OCI-LY7 (cell line): Measurements from ENCODE around the gene CA12. TPM values are rescaled to one million over a fixed set of nuclear protein-coding genes. Genes with fewer than 3 reads are reported as not detected.

ENCODE experiments used
- BruUV-seq: library from RNA; stranded (reverse); fragments of 400-500 nt; replicated peaks from 2 replicates; lab custom pipeline; 2021; lab: Mats Ljungman, UMichigan
- CTCF ChIA-PET: fragments of 300-600 bp; sonication (Branson Sonifier 250); formaldehyde crosslinking; loops from one replicate; lab custom pipeline; 2022; ENCODE audit warnings: antibody characterized with exemption; ENCODE audit not compliant: unreplicated experiment; lab: Charles Lee
- POLR2A ChIA-PET: fragments of 300-600 bp; sonication (Branson Sonifier 250); formaldehyde crosslinking; loops from one replicate; lab custom pipeline; 2022; ENCODE audit warnings: antibody characterized with exemption; lab: Charles Lee
- DNase-seq: peaks from one replicate; pipeline ENCODE4 v3.0.0-alpha.2; 2015; ENCODE audit warnings: low spot score
- H2AFZ ChIP-seq: fragments of 200-600 bp; sonication (generic), shearing (Covaris generic); 2 replicates; pipeline ENCODE4 v1.6.1; 2014; ENCODE audit warnings: mild to moderate bottlenecking, antibody characterized with exemption, low read length, moderate library complexity
- H3K27ac ChIP-seq: fragments of 200-600 bp; sonication (generic); 2 replicates; pipeline ENCODE4 v1.5.1; 2014; ENCODE audit warnings: mixed run types, low read depth, mild to moderate bottlenecking, moderate library complexity, low read length, inconsistent platforms; ENCODE audit not compliant: poor library complexity, severe bottlenecking
- H3K36me3 ChIP-seq: fragments of 200-600 bp; sonication (generic); 2 replicates; pipeline ENCODE4 v1.6.1; 2014; ENCODE audit warnings: mild to moderate bottlenecking, antibody characterized with exemption, low read length, moderate library complexity, mixed read lengths; ENCODE audit not compliant: insufficient read depth
- H3K4me1 ChIP-seq: fragments of 200-600 bp; sonication (generic); 2 replicates; pipeline ENCODE4 v1.5.1; 2014; ENCODE audit warnings: mild to moderate bottlenecking, low read length; ENCODE audit not compliant: insufficient read depth, poor library complexity, severe bottlenecking
- H3K4me2 ChIP-seq: fragments of 200-600 bp; sonication (generic); 2 replicates; pipeline ENCODE4 v1.6.1; 2014; ENCODE audit warnings: mild to moderate bottlenecking, low read length
- H3K4me3 ChIP-seq: fragments of 200-600 bp; sonication (generic); 2 replicates; pipeline ENCODE4 v1.5.1; 2014; ENCODE audit warnings: mild to moderate bottlenecking, low read depth, low read length; ENCODE audit not compliant: poor library complexity, severe bottlenecking
- H3K79me2 ChIP-seq: fragments of 200-600 bp; sonication (generic); 2 replicates; pipeline ENCODE4 v1.6.1; 2016; ENCODE audit warnings: low read depth, mild to moderate bottlenecking, low read length, moderate library complexity, mixed read lengths; ENCODE audit not compliant: insufficient read depth
- H3K9me2 ChIP-seq: fragments of 200-600 bp; sonication (generic); 2 replicates; pipeline ENCODE4 v1.6.1; 2016; ENCODE audit warnings: mild to moderate bottlenecking, low read length, mixed read lengths; ENCODE audit not compliant: insufficient read depth
- H3K9me3 ChIP-seq: fragments of 200-600 bp; sonication (generic); 2 replicates; pipeline ENCODE4 v1.6.1; 2014; ENCODE audit warnings: mild to moderate bottlenecking, mixed run types, low read length, mixed read lengths
- H4K20me1 ChIP-seq: fragments of 200-600 bp; sonication (generic); 2 replicates; pipeline ENCODE4 v1.6.1; 2014; ENCODE audit warnings: mild to moderate bottlenecking, antibody characterized with exemption, low read length, moderate library complexity, mixed read lengths; ENCODE audit not compliant: insufficient read depth
- EZH2phosphoT487 ChIP-seq: fragments of 200-600 bp; sonication (generic); IDR thresholded peaks from 2 replicates; pipeline ENCODE4 v1.6.1; 2018; ENCODE audit warnings: low read depth, borderline replicate concordance, mild to moderate bottlenecking, mixed run types, antibody characterized with exemption, low read length, moderate library complexity, mixed read lengths
- intact Hi-C: fragments of 100-400 bp; cut with micrococcal nuclease; formaldehyde crosslinking; loops from one replicate; pipeline ENCODE4 v1.10.0; 2022; ENCODE audit not compliant: unreplicated experiment
- total RNA-seq, 2 experiments: library from RNA; depleted of rRNA in 1 of 2; stranded (reverse); fragments of >200 nt in 1 of 2; shearing (Covaris generic) in 1 of 2; gene quantifications; 2 replicates each; pipeline ENCODE4 v1.2.3, GENCODE V29; 2014 to 2022
- TF ChIP-seq, protein P1 (sequence below): fragments of 200-600 bp; sonication (generic); conservative IDR thresholded peaks from 2 replicates; pipeline ENCODE4 v1.5.1; 2014; ENCODE audit warnings: mild to moderate bottlenecking, antibody characterized with exemption, low read length, moderate library complexity, mixed read lengths

CA12 gene
- total RNA-seq, 2 experiments from 2014 or later: not detected

DNA sequence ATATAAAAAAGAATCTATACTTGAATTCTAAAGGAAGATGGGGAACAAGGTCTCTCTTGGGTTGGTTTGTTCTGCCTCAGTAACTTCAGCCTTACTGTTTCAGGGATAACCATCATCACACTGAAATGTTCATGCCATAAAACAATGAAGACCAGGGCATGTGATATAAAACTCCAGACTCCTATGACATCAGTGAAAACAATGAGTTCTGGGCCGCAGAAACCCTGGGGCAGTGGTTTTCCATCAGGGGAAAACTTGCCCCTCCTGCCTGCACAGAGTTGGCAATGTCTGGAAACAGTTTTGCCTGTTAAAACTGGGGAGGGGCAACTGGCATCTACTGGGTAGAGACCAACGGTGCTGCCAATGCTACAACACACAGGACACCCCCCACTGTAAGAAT lies 46.8 kb downstream of the CA12 start:
- H3K4me3 ChIP-seq: no peak overlapping the region
- TF ChIP-seq, protein P1, sequence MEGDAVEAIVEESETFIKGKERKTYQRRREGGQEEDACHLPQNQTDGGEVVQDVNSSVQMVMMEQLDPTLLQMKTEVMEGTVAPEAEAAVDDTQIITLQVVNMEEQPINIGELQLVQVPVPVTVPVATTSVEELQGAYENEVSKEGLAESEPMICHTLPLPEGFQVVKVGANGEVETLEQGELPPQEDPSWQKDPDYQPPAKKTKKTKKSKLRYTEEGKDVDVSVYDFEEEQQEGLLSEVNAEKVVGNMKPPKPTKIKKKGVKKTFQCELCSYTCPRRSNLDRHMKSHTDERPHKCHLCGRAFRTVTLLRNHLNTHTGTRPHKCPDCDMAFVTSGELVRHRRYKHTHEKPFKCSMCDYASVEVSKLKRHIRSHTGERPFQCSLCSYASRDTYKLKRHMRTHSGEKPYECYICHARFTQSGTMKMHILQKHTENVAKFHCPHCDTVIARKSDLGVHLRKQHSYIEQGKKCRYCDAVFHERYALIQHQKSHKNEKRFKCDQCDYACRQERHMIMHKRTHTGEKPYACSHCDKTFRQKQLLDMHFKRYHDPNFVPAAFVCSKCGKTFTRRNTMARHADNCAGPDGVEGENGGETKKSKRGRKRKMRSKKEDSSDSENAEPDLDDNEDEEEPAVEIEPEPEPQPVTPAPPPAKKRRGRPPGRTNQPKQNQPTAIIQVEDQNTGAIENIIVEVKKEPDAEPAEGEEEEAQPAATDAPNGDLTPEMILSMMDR: no peak
- TF ChIP-seq EZH2phosphoT487: no peak
- ChIA-PET POLR2A (no interaction called here), CTCF (no interaction called here)
- no peaks in the 10 kb centered on the region for H3K79me2 ChIP-seq
- H3K4me1 ChIP-seq: no peaks in the 10 kb centered on the region
- BruUV-seq: no TSS peak
- no peak overlapping the region for H3K4me2 ChIP-seq
- H3K27ac ChIP-seq: no peak overlapping the region
- no peaks in the 10 kb centered on the region for H3K9me2 ChIP-seq
- no peaks in the 10 kb centered on the region for H3K36me3 ChIP-seq
- no peaks in the 10 kb centered on the region for H4K20me1 ChIP-seq
- intact Hi-C loops: no loop called here
- no peak overlapping the region for H2AFZ ChIP-seq
- H3K9me3 ChIP-seq: no peaks in the 10 kb centered on the region
- no peak for DNase-seq

DNA sequence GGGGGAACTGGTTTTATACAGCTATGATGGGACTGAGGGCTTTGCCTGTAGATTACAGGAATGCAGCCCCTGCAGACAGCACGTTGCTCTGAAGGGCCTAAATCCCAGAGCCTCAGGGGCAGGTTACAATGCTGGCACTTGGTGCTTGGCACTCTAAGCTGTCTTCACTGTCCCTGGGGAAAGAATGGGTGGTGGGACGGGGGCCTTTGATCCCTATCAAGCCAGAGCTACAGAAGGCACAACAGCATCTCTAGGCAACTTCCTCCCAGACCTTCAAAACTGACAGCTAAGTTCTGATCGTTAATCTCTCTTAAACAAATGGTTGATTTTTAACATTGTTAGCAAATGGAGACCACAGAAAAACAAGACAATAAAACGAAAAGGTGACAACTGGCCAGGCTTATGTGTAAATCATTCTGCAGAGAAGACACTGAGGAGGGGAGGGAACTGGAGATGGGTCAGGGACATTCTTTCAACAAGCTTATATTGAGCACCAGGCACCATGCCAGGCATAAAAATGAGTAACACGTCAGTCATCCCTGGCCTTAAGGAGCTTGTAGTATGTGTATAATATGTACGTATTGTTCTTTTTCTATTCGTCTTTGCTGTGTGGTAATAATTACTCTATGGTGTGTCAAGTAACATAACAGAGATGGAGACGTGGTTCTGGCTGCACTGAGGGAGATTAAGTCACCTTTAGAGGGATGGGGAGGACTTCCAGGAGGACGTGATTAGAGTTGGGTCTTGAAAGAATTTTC lies 49.1 kb downstream of the CA12 start:
- H3K79me2 ChIP-seq: no peaks in the 10 kb centered on the region
- H3K9me3 ChIP-seq: no peaks in the 10 kb centered on the region
- no peaks in the 10 kb centered on the region for H3K36me3 ChIP-seq
- POLR2A ChIA-PET: no interaction called here
- H3K27ac ChIP-seq: no peak overlapping the region
- BruUV-seq: no TSS peak
- H3K4me1 ChIP-seq: no peaks in the 10 kb centered on the region
- CTCF ChIA-PET: no interaction called here
- intact Hi-C loops: no loop called here
- no peak overlapping the region for H3K4me3 ChIP-seq
- no peak for DNase-seq
- no peak overlapping the region for H3K4me2 ChIP-seq
- H2AFZ ChIP-seq: no peak overlapping the region
- H4K20me1 ChIP-seq: no peaks in the 10 kb centered on the region
- no peaks in the 10 kb centered on the region for H3K9me2 ChIP-seq
- TF ChIP-seq, protein P1: no peak
- TF ChIP-seq EZH2phosphoT487: no peak

DNA sequence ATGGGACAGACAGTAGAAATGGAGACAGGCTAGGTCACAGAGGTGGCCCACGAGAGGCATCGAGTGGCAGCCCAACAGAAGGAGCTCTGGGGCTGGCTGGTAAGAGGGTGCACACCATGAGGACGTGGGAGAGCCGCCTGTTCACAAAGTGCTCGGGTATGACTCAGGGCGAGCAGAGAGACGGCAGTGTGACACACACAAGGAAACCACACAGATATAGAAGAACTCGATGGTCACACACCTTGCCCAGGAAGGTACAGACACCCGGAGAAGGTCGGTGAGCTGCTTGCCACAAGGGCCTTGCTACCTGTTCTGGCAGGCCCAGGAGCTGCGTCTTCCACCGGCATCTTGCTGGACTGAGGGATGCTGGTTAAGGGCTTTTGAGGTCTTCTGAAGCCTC lies 50.2 kb downstream of the CA12 start:
- BruUV-seq: no TSS peak
- no peak overlapping the region for H3K4me2 ChIP-seq
- intact Hi-C loops: no loop called here
- H3K4me3 ChIP-seq: no peak overlapping the region
- no peaks in the 10 kb centered on the region for H3K36me3 ChIP-seq
- H2AFZ ChIP-seq: no peak overlapping the region
- H3K79me2 ChIP-seq: no peaks in the 10 kb centered on the region
- no peaks in the 10 kb centered on the region for H3K4me1 ChIP-seq
- no peak overlapping the region for H3K27ac ChIP-seq
- no peak for TF ChIP-seq EZH2phosphoT487
- no peak for DNase-seq
- H3K9me3 ChIP-seq: no peaks in the 10 kb centered on the region
- ChIA-PET POLR2A (no interaction called here), CTCF (no interaction called here)
- H4K20me1 ChIP-seq: no peaks in the 10 kb centered on the region
- no peaks in the 10 kb centered on the region for H3K9me2 ChIP-seq
